Astrocyte (in vitro differentiated cells and primary cell): Measurements from ENCODE around the gene PRR29. TPM values are rescaled to one million over a fixed set of nuclear protein-coding genes. Genes with fewer than 3 reads are reported as not detected.

Experiments used
- DNase-seq: peaks from one replicate; pipeline ENCODE4 v3.0.0-alpha.2; 2010; ENCODE audit warnings: low read depth
- FAIRE-seq: peaks from 2 replicates; lab custom pipeline; 2011; peaks lifted over from hg19 to GRCh38; lab: Jason Lieb, UNC
- H2AFZ ChIP-seq: 2 replicates; pipeline ENCODE4 v1.6.0; 2012; ENCODE audit warnings: low read depth, low read length, inconsistent platforms
- H3K27ac ChIP-seq: 2 replicates; pipeline ENCODE4 v1.5.1; 2011; ENCODE audit warnings: low read depth, low read length, inconsistent platforms
- H3K27me3 ChIP-seq: 2 replicates; pipeline ENCODE4 v1.6.0; 2011; ENCODE audit warnings: low read length, inconsistent platforms; ENCODE audit not compliant: insufficient read depth
- H3K36me3 ChIP-seq: 2 replicates; pipeline ENCODE4 v1.5.1; 2011; ENCODE audit warnings: low read length, inconsistent platforms; ENCODE audit not compliant: insufficient read depth
- H3K4me1 ChIP-seq: 2 replicates; pipeline ENCODE4 v1.5.1; 2011; ENCODE audit warnings: low read length, inconsistent platforms; ENCODE audit not compliant: insufficient read depth
- H3K4me2 ChIP-seq: 2 replicates; pipeline ENCODE4 v1.6.0; 2012; ENCODE audit warnings: low read length, inconsistent platforms
- H3K4me3 ChIP-seq: 2 replicates; pipeline ENCODE4 v1.5.1; 2011; ENCODE audit warnings: low read depth, mild to moderate bottlenecking, low read length, inconsistent platforms; ENCODE audit not compliant: insufficient read depth
- H3K79me2 ChIP-seq: 2 replicates; pipeline ENCODE4 v1.6.0; 2012; ENCODE audit warnings: mild to moderate bottlenecking, low read length, inconsistent platforms; ENCODE audit not compliant: insufficient read depth
- H3K9ac ChIP-seq: 2 replicates; pipeline ENCODE4 v1.6.0; 2012; ENCODE audit warnings: mild to moderate bottlenecking, low read length, inconsistent platforms
- H3K9me3 ChIP-seq: 2 replicates; pipeline ENCODE4 v1.5.1; 2012; ENCODE audit warnings: low read depth, mild to moderate bottlenecking, low read length, inconsistent platforms; ENCODE audit not compliant: insufficient read depth
- H4K20me1 ChIP-seq: 2 replicates; pipeline ENCODE4 v1.6.0; 2012; ENCODE audit warnings: low read length, inconsistent platforms; ENCODE audit not compliant: insufficient read depth
- H3K27ac Mint-ChIP-seq: one replicate; pipeline ENCODE4 v1.8.0; 2021; ENCODE audit warnings: mild to moderate bottlenecking, mixed read lengths; ENCODE audit not compliant: unreplicated experiment
- H3K27me3 Mint-ChIP-seq: one replicate; pipeline ENCODE4 v1.8.0; 2021; ENCODE audit warnings: low read depth, mixed read lengths; ENCODE audit not compliant: unreplicated experiment
- H3K36me3 Mint-ChIP-seq: one replicate; pipeline ENCODE4 v1.8.0; 2021; ENCODE audit warnings: low read depth, mixed read lengths; ENCODE audit not compliant: unreplicated experiment
- H3K4me1 Mint-ChIP-seq: one replicate; pipeline ENCODE4 v1.8.0; 2021; ENCODE audit warnings: low read depth, mixed read lengths; ENCODE audit not compliant: unreplicated experiment
- H3K4me3 Mint-ChIP-seq: one replicate; pipeline ENCODE4 v1.8.0; 2021; ENCODE audit warnings: mild to moderate bottlenecking, moderate library complexity, mixed read lengths; ENCODE audit not compliant: unreplicated experiment
- H3K9me3 Mint-ChIP-seq: one replicate; pipeline ENCODE4 v1.8.0; 2021; ENCODE audit warnings: mild to moderate bottlenecking, mixed read lengths; ENCODE audit not compliant: unreplicated experiment
- EZH2 ChIP-seq: IDR thresholded peaks from 2 replicates; pipeline ENCODE4 v1.6.1; 2012; ENCODE audit warnings: mild to moderate bottlenecking, low read length, inconsistent platforms; ENCODE audit not compliant: insufficient read depth
- total RNA-seq: library from RNA; stranded (reverse); gene quantifications from 2 replicates; pipeline ENCODE4 v1.2.1, GENCODE V29; 2021
- TF ChIP-seq, protein P1 (sequence below): IDR thresholded peaks from 2 replicates; pipeline ENCODE4 v1.5.1; 2011; ENCODE audit warnings: low read depth, mild to moderate bottlenecking, inconsistent platforms, low read length, moderate library complexity; ENCODE audit not compliant: insufficient read depth

PRR29 gene
- total RNA-seq, 1 donor from 2014 or later: 0.54 TPM

DNA sequence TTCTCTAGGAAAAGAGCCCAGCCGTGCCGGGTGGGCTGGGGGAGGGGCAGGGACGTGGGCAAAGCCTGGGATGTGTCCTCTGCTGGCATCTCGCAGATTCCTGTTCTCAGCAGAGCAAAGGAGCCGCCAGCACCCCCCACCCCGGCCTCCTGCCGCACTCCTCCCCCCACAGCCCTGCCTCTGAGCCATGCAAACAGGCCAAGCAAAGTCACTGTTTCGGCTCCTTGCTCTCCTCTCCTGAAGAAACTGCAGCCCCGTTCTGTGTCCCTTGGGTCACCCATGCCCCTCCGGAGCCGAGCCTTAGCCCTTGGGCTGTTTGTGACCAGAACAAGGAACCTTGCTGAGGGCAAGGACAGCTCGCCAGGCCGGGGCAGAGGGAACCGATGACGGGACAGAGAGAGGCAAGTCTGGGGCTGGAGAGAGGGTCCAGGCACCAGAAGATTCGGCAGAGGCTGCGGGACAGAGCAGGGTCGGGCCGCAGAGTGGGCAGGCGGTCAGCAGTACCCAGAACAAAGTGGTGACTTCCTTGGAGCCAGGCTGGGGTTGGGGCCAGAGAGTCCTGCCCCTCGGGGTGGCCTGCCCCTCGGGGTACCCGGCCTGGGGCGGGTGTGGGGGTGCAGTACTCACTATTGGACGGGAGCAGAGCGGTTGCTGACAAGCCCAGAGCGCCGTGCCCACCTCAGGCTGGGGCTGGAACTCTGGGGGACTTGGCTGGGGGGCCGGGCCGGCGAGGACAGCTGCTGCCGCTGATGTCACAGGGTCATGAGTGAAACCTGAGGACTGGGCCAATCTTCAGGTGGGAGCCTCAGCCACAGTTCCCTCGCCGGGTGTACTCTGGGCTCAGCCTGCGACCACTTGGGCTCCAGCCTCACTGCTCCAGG, 9.2 kb upstream of the PRR29 start:
- Histone ChIP-seq H3K27ac (no peak overlapping the region), H3K36me3 (no peaks in the 10 kb centered on the region), H4K20me1 (no peaks in the 10 kb centered on the region), H3K27me3 (peaks cover 13% of the 10 kb centered on the region), H3K9me3 (no peaks in the 10 kb centered on the region), H3K4me2 (no peak overlapping the region), H2AFZ (peak overlapping the region; percentile 60), H3K79me2 (no peaks in the 10 kb centered on the region), H3K4me1 (peaks cover 6% of the 10 kb centered on the region), H3K4me3 (no peak overlapping the region), H3K9ac (no peak overlapping the region)
- Mint-ChIP-seq H3K27ac (no peak overlapping the region), H3K27me3 (peaks cover 33% of the 10 kb centered on the region), H3K36me3 (no peaks in the 10 kb centered on the region), H3K4me3 (no peak overlapping the region), H3K4me1 (no peaks in the 10 kb centered on the region), H3K9me3 (no peaks in the 10 kb centered on the region)
- DNase-seq (no peak), FAIRE-seq (no peak)
- TF ChIP-seq EZH2: no peak
- TF ChIP-seq, protein P1, sequence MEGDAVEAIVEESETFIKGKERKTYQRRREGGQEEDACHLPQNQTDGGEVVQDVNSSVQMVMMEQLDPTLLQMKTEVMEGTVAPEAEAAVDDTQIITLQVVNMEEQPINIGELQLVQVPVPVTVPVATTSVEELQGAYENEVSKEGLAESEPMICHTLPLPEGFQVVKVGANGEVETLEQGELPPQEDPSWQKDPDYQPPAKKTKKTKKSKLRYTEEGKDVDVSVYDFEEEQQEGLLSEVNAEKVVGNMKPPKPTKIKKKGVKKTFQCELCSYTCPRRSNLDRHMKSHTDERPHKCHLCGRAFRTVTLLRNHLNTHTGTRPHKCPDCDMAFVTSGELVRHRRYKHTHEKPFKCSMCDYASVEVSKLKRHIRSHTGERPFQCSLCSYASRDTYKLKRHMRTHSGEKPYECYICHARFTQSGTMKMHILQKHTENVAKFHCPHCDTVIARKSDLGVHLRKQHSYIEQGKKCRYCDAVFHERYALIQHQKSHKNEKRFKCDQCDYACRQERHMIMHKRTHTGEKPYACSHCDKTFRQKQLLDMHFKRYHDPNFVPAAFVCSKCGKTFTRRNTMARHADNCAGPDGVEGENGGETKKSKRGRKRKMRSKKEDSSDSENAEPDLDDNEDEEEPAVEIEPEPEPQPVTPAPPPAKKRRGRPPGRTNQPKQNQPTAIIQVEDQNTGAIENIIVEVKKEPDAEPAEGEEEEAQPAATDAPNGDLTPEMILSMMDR: no peak

DNA sequence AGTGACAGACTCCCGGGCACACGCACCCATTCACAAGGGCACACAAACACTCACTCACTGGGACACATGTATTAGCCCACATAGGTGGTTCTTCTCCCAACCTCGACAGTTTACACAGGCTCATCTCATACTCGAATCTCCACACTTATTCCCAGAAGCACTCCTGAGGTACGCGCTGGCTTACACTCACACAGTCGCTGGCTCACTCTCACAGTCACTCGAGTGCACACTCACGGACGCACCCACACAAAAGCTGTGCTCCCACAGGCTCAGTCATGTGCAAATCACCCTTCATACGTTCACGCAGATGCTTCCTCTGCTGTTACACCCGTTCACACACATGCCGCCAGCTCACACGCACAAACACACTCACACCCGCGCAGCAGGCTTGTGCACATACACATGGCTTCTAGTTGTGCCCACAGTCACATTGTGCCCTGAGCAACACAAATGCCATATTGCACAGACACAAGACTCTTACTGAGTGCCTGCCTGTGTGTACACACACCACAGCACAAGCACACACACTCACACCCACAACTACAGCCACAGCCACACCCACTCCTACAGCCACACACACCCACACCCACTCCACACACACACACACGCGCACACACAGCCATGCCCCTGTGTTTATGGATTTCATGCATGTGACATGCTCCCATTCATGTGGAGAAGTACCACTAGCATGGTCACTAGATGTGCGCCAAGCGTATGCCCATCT, 8.4 kb upstream of the PRR29 start:
- H3K9ac ChIP-seq: no peak overlapping the region
- DNase-seq: no peak
- H3K27ac ChIP-seq: no peak overlapping the region
- Mint-ChIP-seq H3K4me1 (no peaks in the 10 kb centered on the region), H3K27me3 (peaks cover 40% of the 10 kb centered on the region), H3K36me3 (no peaks in the 10 kb centered on the region), H3K9me3 (no peaks in the 10 kb centered on the region), H3K4me3 (peak overlapping the region; percentile 34), H3K27ac (no peak overlapping the region)
- H4K20me1 ChIP-seq: no peaks in the 10 kb centered on the region
- no peak overlapping the region for H3K4me3 ChIP-seq
- no peaks in the 10 kb centered on the region for H3K9me3 ChIP-seq
- peak; percentile 54 for TF ChIP-seq EZH2
- TF ChIP-seq, protein P1: no peak
- peaks cover 16% of the 10 kb centered on the region for H3K27me3 ChIP-seq
- H3K4me1 ChIP-seq: peaks cover 6% of the 10 kb centered on the region
- no peak overlapping the region for H3K4me2 ChIP-seq
- FAIRE-seq: no peak
- H3K79me2 ChIP-seq: no peaks in the 10 kb centered on the region
- H3K36me3 ChIP-seq: no peaks in the 10 kb centered on the region
- H2AFZ ChIP-seq: no peak overlapping the region
